Trophoblast cell (in vitro differentiated cells and primary cell): ENCODE results near the gene C1RL.

Experiments used
- DNase-seq, 2 donors: peaks; one replicate each; pipeline ENCODE4 v3.0.0-alpha.2; 2016
- H2AFZ ChIP-seq: 2 replicates; pipeline ENCODE4 v1.6.1; 2013; ENCODE audit warnings: low read length, moderate library complexity, mild to moderate bottlenecking; ENCODE audit not compliant: insufficient read depth, poor library complexity
- H2AK5ac ChIP-seq: 2 replicates; pipeline ENCODE4 v1.6.1; 2013; ENCODE audit warnings: mild to moderate bottlenecking, low read length
- H2BK120ac ChIP-seq: 2 replicates; pipeline ENCODE4 v1.6.1; 2013; ENCODE audit warnings: low read length, mild to moderate bottlenecking, moderate library complexity; ENCODE audit not compliant: insufficient read depth, poor library complexity
- H2BK12ac ChIP-seq: 2 replicates; pipeline ENCODE4 v1.6.1; 2013; ENCODE audit warnings: mild to moderate bottlenecking, low read length, moderate library complexity
- H2BK5ac ChIP-seq: 2 replicates; pipeline ENCODE4 v1.6.1; 2013; ENCODE audit warnings: low read length, low read depth, moderate library complexity, mild to moderate bottlenecking; ENCODE audit not compliant: poor library complexity
- H3K14ac ChIP-seq: 2 replicates; pipeline ENCODE4 v1.6.1; 2013; ENCODE audit warnings: mild to moderate bottlenecking, low read length
- H3K18ac ChIP-seq: 2 replicates; pipeline ENCODE4 v1.6.1; 2013; ENCODE audit warnings: mild to moderate bottlenecking, low read length
- H3K23ac ChIP-seq: 2 replicates; pipeline ENCODE4 v1.6.1; 2013; ENCODE audit warnings: low read length
- H3K27ac ChIP-seq: 2 replicates; pipeline ENCODE4 v1.5.1; 2013; ENCODE audit warnings: low read depth, mild to moderate bottlenecking, inconsistent platforms, low read length, moderate library complexity
- H3K27me3 ChIP-seq: 2 replicates; pipeline ENCODE4 v1.6.1; 2013; ENCODE audit warnings: inconsistent platforms, mild to moderate bottlenecking, low read length, moderate library complexity; ENCODE audit not compliant: insufficient read depth
- H3K36me3 ChIP-seq, 2 experiments: 1 replicate in 1 of 2; 2 replicates in 1 of 2; pipeline ENCODE4 v1.6.1; 2013; ENCODE audit warnings: low read length in 2 of 2, mild to moderate bottlenecking in 2 of 2, moderate library complexity in 1 of 2; ENCODE audit not compliant: insufficient read depth in 2 of 2, control insufficient read depth in 1 of 2
- H3K4ac ChIP-seq: 2 replicates; pipeline ENCODE4 v1.6.1; 2013; ENCODE audit warnings: low read depth, mild to moderate bottlenecking, low read length, moderate library complexity
- H3K4me1 ChIP-seq, 2 experiments: 1 replicate in 1 of 2; 2 replicates in 1 of 2; pipeline ENCODE4 v1.6.1; 2013; ENCODE audit warnings: low read length in 2 of 2, mild to moderate bottlenecking in 2 of 2, moderate library complexity in 1 of 2; ENCODE audit not compliant: insufficient read depth in 2 of 2, control insufficient read depth in 1 of 2
- H3K4me2 ChIP-seq: 2 replicates; pipeline ENCODE4 v1.6.1; 2013; ENCODE audit warnings: inconsistent platforms, mild to moderate bottlenecking, low read length, moderate library complexity
- H3K4me3 ChIP-seq: 2 replicates; pipeline ENCODE4 v1.5.1; 2013; ENCODE audit warnings: mild to moderate bottlenecking, low read depth, low read length, inconsistent platforms
- H3K79me1 ChIP-seq: one replicate; pipeline ENCODE4 v1.6.1; 2013; ENCODE audit warnings: low read length
- H3K79me2 ChIP-seq: 2 replicates; pipeline ENCODE4 v1.6.1; 2013; ENCODE audit warnings: low read length, mild to moderate bottlenecking; ENCODE audit not compliant: control insufficient read depth, insufficient read depth, poor library complexity
- H3K9ac ChIP-seq: 2 replicates; pipeline ENCODE4 v1.6.1; 2013; ENCODE audit warnings: mild to moderate bottlenecking, low read length
- H3K9me3 ChIP-seq: 2 replicates; pipeline ENCODE4 v1.6.1; 2013; ENCODE audit warnings: low read depth, mild to moderate bottlenecking, control low read depth, inconsistent platforms, low read length; ENCODE audit not compliant: insufficient read depth
- H4K12ac ChIP-seq: 2 replicates; pipeline ENCODE4 v1.6.1; 2013; ENCODE audit warnings: low read depth, mild to moderate bottlenecking, low read length, moderate library complexity
- H4K8ac ChIP-seq: 2 replicates; pipeline ENCODE4 v1.6.1; 2013; ENCODE audit warnings: low read depth, mild to moderate bottlenecking, low read length, moderate library complexity
- H4K91ac ChIP-seq: one replicate; pipeline ENCODE4 v1.6.1; 2013; ENCODE audit warnings: low read depth, mild to moderate bottlenecking, low read length, moderate library complexity
- WGBS: extraction: QIAGEN DNeasy Blood & Tissue Kit; methylation state at CpG from one replicate; pipeline ENCODE4 v1.1.7; 2013; ENCODE audit warnings: missing lambda C conversion rate; ENCODE audit not compliant: insufficient read length, insufficient coverage; ENCODE audit errors: extremely low coverage; 5-methylcytosine and 5-hydroxymethylcytosine counted together

The C1RL gene

GRCh38 chr12:7136676-7137075 is 27.7 kb upstream of the C1RL start:
- H3K79me1 ChIP-seq: no peaks in the 10 kb centered on the region
- H4K91ac ChIP-seq: no peak overlapping the region
- H3K14ac ChIP-seq: no peak overlapping the region
- peaks cover 24 to 38% of the 10 kb centered on the region in 2 experiments for H3K36me3 ChIP-seq
- no peaks in the 10 kb centered on the region for H3K27me3 ChIP-seq
- no peak overlapping the region for H4K8ac ChIP-seq
- no peak overlapping the region for H2BK120ac ChIP-seq
- H3K23ac ChIP-seq: no peak overlapping the region
- no peak overlapping the region for H2BK12ac ChIP-seq
- H3K4ac ChIP-seq: no peak overlapping the region
- no peak overlapping the region for H3K4me3 ChIP-seq
- H2AK5ac ChIP-seq: no peak overlapping the region
- no peak overlapping the region for H3K9ac ChIP-seq
- no peak overlapping the region for H3K27ac ChIP-seq
- H2BK5ac ChIP-seq: no peak overlapping the region
- H4K12ac ChIP-seq: no peak overlapping the region
- H3K79me2 ChIP-seq: no peaks in the 10 kb centered on the region
- no peak overlapping the region for H3K4me2 ChIP-seq
- peaks cover under 1 to 3% of the 10 kb centered on the region in 2 experiments for H3K4me1 ChIP-seq
- H3K18ac ChIP-seq: no peak overlapping the region
- H3K9me3 ChIP-seq: no peaks in the 10 kb centered on the region
- DNase-seq: no peak
- no peak overlapping the region for H2AFZ ChIP-seq
- WGBS: no CpG with 5 or more reads among the region's 3 CpGs

- Histone ChIP-seq H2BK12ac (no peak overlapping the region), H3K79me1 (no peaks in the 10 kb centered on the region), H3K14ac (no peak overlapping the region), H3K4me2 (no peak overlapping the region), H3K79me2 (no peaks in the 10 kb centered on the region), H3K4me3 (no peak overlapping the region), H3K4ac (no peak overlapping the region), H3K27ac (no peak overlapping the region), H4K12ac (no peak overlapping the region), H3K4me1 (peaks cover 5 to 6% of the 10 kb centered on the region in 2 experiments), H2AK5ac (no peak overlapping the region), H4K91ac (no peak overlapping the region), H3K9ac (no peak overlapping the region), H3K27me3 (no peaks in the 10 kb centered on the region), H2BK120ac (no peak overlapping the region), H3K9me3 (no peaks in the 10 kb centered on the region), H2BK5ac (no peak overlapping the region), H3K36me3 (peaks cover 24 to 34% of the 10 kb centered on the region in 2 experiments), H3K18ac (no peak overlapping the region), H4K8ac (no peak overlapping the region), H3K23ac (no peak overlapping the region), H2AFZ (no peak overlapping the region)
- no peak for DNase-seq
- no CpG with 5 or more reads among the region's 7 CpGs for WGBS
These were observed 27.1 kb upstream of the C1RL start for GRCh38 chr12:7136071-7136470.

- Histone ChIP-seq H4K91ac (no peak overlapping the region), H3K4me2 (no peak overlapping the region), H3K36me3 (peaks cover 24 to 32% of the 10 kb centered on the region in 2 experiments), H3K27me3 (no peaks in the 10 kb centered on the region), H3K4me1 (peaks cover 7 to 11% of the 10 kb centered on the region in 2 experiments), H3K4ac (no peak overlapping the region), H2AFZ (no peak overlapping the region), H2BK5ac (no peak overlapping the region), H4K12ac (no peak overlapping the region), H3K79me2 (peaks cover 1% of the 10 kb centered on the region), H3K27ac (no peak overlapping the region), H2BK120ac (no peak overlapping the region), H4K8ac (no peak overlapping the region), H3K14ac (no peak overlapping the region), H3K18ac (no peak overlapping the region), H2AK5ac (no peak overlapping the region), H3K9ac (no peak overlapping the region), H3K4me3 (no peak overlapping the region), H2BK12ac (no peak overlapping the region), H3K79me1 (no peaks in the 10 kb centered on the region), H3K9me3 (no peaks in the 10 kb centered on the region), H3K23ac (no peak overlapping the region)
- no CpG with 5 or more reads among the region's 12 CpGs for WGBS
- DNase-seq: no peak
These were observed 25.6 kb upstream of the C1RL start for GRCh38 chr12:7134396-7135166.

- no CpG with 5 or more reads among the region's 7 CpGs for WGBS
- Histone ChIP-seq H3K18ac (no peak overlapping the region), H3K4me3 (no peak overlapping the region), H3K36me3 (peaks cover 16 to 24% of the 10 kb centered on the region in 2 experiments), H4K91ac (no peak overlapping the region), H3K79me2 (peaks cover 2% of the 10 kb centered on the region), H3K79me1 (no peaks in the 10 kb centered on the region), H3K27ac (no peak overlapping the region), H3K4me2 (peak overlapping the region; percentile 82), H4K12ac (no peak overlapping the region), H2BK5ac (no peak overlapping the region), H2BK120ac (no peak overlapping the region), H2AFZ (no peak overlapping the region), H3K4me1 (peaks cover 14 to 19% of the 10 kb centered on the region in 2 experiments), H3K14ac (no peak overlapping the region), H3K9ac (no peak overlapping the region), H3K4ac (no peak overlapping the region), H2BK12ac (no peak overlapping the region), H3K27me3 (no peaks in the 10 kb centered on the region), H3K9me3 (no peaks in the 10 kb centered on the region), H4K8ac (no peak overlapping the region), H3K23ac (no peak overlapping the region), H2AK5ac (no peak overlapping the region)
- peak; percentile 69 to 85 for DNase-seq
These were observed 22.5 kb upstream of the C1RL start for GRCh38 chr12:7131502-7131866.
